A673 (cell line): ENCODE measurements around the gene RPS6KC1.

Source experiments
- EZH2 ChIP-seq: fragments of 200-600 bp; sonication (generic); IDR thresholded peaks from 2 replicates; pipeline ENCODE4 v1.6.1; 2017; ENCODE audit warnings: borderline replicate concordance, low read depth, mild to moderate bottlenecking, mixed read lengths, antibody characterized with exemption, low read length; ENCODE audit not compliant: poor library complexity, severe bottlenecking
- TF ChIP-seq, protein P1 (sequence below): fragments of 300-800, 200-600 bp; sonication (generic); conservative IDR thresholded peaks from 2 replicates; pipeline ENCODE4 v1.5.1; 2017; ENCODE audit warnings: low read depth, mild to moderate bottlenecking, antibody characterized with exemption, low read length, moderate library complexity, mixed read lengths

DNA sequence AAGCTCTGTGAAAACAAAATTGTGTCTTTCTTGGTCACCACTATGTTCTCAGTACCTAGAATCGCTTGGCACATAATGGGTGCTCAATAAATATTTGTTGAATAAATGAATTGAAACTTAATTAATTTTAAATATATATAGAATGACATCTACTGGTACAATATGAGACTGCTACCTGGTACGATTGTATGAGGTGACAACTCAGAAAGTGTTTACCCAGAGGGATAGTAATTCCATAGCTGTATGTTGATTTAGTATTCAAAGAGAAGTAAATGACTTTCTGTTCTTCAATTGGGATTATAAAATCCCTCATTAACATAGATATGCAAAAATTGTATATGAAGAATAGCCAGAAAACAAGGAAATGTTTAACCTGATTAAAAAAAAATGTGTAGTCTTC is 128.7 kb downstream of the RPS6KC1 start:
- TF ChIP-seq, protein P1, sequence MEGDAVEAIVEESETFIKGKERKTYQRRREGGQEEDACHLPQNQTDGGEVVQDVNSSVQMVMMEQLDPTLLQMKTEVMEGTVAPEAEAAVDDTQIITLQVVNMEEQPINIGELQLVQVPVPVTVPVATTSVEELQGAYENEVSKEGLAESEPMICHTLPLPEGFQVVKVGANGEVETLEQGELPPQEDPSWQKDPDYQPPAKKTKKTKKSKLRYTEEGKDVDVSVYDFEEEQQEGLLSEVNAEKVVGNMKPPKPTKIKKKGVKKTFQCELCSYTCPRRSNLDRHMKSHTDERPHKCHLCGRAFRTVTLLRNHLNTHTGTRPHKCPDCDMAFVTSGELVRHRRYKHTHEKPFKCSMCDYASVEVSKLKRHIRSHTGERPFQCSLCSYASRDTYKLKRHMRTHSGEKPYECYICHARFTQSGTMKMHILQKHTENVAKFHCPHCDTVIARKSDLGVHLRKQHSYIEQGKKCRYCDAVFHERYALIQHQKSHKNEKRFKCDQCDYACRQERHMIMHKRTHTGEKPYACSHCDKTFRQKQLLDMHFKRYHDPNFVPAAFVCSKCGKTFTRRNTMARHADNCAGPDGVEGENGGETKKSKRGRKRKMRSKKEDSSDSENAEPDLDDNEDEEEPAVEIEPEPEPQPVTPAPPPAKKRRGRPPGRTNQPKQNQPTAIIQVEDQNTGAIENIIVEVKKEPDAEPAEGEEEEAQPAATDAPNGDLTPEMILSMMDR, result no peak
- no peak for TF ChIP-seq EZH2
